ENCODE results near the gene TTC39B. TPM values are rescaled to one million over a fixed set of nuclear protein-coding genes. Genes with fewer than 3 reads are reported as not detected.

TTC39B gene
- total RNA-seq, 1 donor from 2014 or later: 8.5 TPM

DNA sequence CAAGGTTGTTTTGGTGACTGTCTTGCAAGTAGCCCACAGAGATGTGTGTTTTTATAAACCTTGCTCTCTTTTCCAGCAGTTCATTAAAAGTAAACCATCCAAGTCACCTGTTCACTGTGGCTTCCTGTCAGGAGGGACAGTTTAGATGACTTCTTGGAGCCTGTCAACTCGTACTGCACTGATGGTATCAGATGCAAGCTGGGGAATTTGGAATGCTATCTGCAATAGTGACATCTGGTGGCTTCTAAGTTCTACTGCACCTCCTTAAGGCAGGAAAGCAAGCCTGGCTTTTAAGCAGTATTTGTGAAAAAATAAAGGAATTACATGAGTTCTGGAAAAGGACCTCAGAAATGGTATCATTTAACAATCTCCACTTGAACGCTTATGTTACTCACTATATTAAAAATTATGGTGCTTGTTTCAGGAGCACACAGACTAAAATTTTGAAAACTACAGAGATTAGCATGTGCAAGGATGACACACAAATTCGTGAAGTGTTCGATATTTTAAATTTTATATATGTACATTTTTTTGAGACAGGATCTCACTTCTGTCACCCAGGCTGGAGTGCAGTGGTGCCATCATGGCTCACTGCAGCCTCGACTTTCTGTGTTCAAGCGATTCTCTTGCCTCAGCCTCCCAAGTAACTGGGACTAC is 164.0 kb downstream of the TTC39B start:
- DNase-seq (ENCODE audit: extremely low spot score, unreplicated experiment): no peak
- Mint-ChIP-seq H3K36me3 (no peaks in the 10 kb centered on the region), H3K4me3 (no peak overlapping the region), H3K4me1 (ENCODE audit: unreplicated experiment) (peaks cover 34% of the 10 kb centered on the region), H3K27me3 (peaks cover 32% of the 10 kb centered on the region), H3K9me3 (no peaks in the 10 kb centered on the region), H3K27ac (no peak overlapping the region)
- TF ChIP-seq, protein P1, sequence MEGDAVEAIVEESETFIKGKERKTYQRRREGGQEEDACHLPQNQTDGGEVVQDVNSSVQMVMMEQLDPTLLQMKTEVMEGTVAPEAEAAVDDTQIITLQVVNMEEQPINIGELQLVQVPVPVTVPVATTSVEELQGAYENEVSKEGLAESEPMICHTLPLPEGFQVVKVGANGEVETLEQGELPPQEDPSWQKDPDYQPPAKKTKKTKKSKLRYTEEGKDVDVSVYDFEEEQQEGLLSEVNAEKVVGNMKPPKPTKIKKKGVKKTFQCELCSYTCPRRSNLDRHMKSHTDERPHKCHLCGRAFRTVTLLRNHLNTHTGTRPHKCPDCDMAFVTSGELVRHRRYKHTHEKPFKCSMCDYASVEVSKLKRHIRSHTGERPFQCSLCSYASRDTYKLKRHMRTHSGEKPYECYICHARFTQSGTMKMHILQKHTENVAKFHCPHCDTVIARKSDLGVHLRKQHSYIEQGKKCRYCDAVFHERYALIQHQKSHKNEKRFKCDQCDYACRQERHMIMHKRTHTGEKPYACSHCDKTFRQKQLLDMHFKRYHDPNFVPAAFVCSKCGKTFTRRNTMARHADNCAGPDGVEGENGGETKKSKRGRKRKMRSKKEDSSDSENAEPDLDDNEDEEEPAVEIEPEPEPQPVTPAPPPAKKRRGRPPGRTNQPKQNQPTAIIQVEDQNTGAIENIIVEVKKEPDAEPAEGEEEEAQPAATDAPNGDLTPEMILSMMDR (conservative IDR thresholded peaks at IDR 0.05): peak; percentile 92

DNA sequence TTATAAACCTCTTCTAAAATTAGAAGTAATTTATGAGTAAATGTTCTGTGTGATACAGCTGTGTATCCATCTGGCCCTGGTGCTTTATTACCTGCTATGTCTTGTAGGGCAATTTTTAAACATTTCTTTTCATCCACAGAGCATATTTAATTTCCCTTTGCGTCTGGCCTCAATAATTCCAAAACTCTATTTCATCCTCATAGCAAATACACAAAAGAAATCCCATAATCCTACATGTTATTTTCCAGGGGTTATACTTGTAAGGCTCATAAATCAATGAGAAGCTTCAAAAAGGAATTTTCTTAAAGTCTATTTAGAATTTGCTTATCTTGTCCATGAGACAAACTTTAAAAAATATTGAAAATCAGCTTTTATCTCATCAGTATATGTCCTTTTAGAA is 167.0 kb downstream of the TTC39B start:
- H3K4me3 Mint-ChIP-seq: no peak overlapping the region
- DNase-seq (ENCODE audit: extremely low spot score, unreplicated experiment): no peak
- H3K36me3 Mint-ChIP-seq: no peaks in the 10 kb centered on the region
- peaks cover 26% of the 10 kb centered on the region for H3K4me1 Mint-ChIP-seq (ENCODE audit: unreplicated experiment)
- H3K9me3 Mint-ChIP-seq: peaks cover 4% of the 10 kb centered on the region
- peaks cover 20% of the 10 kb centered on the region for H3K27me3 Mint-ChIP-seq
- TF ChIP-seq, protein P1 (conservative IDR thresholded peaks at IDR 0.05): no peak
- no peak overlapping the region for H3K27ac Mint-ChIP-seq

DNA sequence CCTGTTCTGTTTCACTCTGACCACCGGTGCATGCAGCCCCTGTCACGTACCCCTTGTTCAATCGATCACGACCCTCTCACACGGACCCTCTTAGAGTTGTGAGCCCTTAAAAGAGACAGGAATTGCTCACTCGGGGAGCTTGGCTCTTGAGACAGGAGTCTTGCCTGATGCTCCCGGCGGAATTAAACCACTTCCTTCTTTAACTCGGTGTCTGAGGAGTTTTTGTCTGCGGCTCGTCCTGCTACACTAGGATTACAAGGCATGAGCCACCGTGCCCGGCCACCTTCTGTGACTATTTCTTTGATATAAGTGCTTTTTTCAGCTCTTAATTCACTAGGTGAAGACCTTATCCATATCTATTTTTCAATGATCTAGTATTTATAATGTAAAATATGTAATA is 167.5 kb downstream of the TTC39B start:
- H3K4me1 Mint-ChIP-seq (ENCODE audit: unreplicated experiment): peaks cover 21% of the 10 kb centered on the region
- no peaks in the 10 kb centered on the region for H3K36me3 Mint-ChIP-seq
- TF ChIP-seq, protein P1 (conservative IDR thresholded peaks at IDR 0.05): no peak
- H3K4me3 Mint-ChIP-seq: no peak overlapping the region
- no peak for DNase-seq (ENCODE audit: extremely low spot score, unreplicated experiment)
- no peak overlapping the region for H3K27ac Mint-ChIP-seq
- H3K27me3 Mint-ChIP-seq: peaks cover 15% of the 10 kb centered on the region
- H3K9me3 Mint-ChIP-seq: peaks cover 5% of the 10 kb centered on the region

DNA sequence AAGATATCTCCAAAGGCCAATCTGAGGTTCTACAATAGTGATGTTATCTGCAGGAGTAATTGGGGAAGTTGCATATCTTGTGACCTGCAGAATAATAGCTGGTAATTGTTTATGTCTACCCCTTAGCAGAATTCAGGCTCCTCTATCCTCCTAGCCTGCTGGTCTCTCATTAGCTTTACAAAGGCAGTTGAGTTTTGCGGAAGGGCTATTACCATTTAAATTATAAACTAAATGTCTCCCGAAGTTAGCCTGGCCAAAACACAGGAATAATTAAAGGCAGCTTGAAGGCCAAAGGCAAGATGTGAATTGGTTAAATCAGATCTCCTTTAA is 168.7 kb downstream of the TTC39B start:
- Mint-ChIP-seq H3K9me3 (peaks cover 5% of the 10 kb centered on the region), H3K36me3 (no peaks in the 10 kb centered on the region), H3K27me3 (peaks cover 11% of the 10 kb centered on the region), H3K4me3 (no peak overlapping the region), H3K4me1 (ENCODE audit: unreplicated experiment) (peaks cover 20% of the 10 kb centered on the region), H3K27ac (no peak overlapping the region)
- TF ChIP-seq, protein P1 (conservative IDR thresholded peaks at IDR 0.05): no peak
- no peak for DNase-seq (ENCODE audit: extremely low spot score, unreplicated experiment)

DNA sequence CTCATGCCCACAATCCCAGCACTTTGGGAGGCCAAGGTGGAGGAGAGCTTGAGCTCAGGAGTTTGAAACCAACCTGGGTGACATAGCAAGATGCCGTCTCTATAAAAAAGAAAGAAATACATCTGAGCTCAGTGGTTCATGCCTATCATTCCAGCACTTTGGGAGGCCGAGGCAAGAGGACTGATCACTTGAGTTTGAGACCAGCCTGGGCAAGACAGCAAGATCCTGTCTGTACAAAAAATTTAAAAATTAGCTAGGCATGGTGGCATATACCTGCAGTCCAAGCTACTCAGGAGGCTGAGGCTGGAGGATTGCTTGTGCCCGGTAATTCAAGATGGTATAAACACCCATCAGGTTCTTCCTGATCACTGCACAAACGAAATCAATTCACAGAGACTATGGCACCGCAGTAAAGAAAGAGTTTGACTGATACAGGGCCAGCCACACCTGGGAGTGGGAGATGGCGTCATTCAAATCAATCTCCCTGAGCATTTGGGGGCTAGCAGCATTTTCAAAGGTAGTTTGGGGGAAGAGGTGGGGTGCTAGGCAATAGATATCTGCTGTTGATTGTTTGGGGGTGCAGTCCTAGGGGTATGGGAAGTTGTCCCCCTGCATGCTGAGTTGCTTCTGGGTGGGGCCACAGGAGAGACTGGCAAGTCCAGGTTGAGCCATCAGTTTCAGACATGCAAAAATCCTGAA is 169.2 kb downstream of the TTC39B start:
- no peak for DNase-seq (ENCODE audit: extremely low spot score, unreplicated experiment)
- TF ChIP-seq, protein P1 (conservative IDR thresholded peaks at IDR 0.05): no peak
- Mint-ChIP-seq H3K4me1 (ENCODE audit: unreplicated experiment) (peaks cover 20% of the 10 kb centered on the region), H3K9me3 (peaks cover 5% of the 10 kb centered on the region), H3K4me3 (no peak overlapping the region), H3K27ac (no peak overlapping the region), H3K27me3 (peaks cover 8% of the 10 kb centered on the region), H3K36me3 (no peaks in the 10 kb centered on the region)

All from type B pancreatic cell (in vitro differentiated cells).